DND-41 (cell line): Measurements from ENCODE around the gene FAM163B.

ENCODE experiments used
- EZH2 ChIP-seq: IDR thresholded peaks from 3 replicates; pipeline ENCODE4 v1.6.1; 2012; ENCODE audit warnings: borderline replicate concordance, low read depth, mild to moderate bottlenecking, moderate library complexity, low read length, inconsistent platforms; ENCODE audit not compliant: severe bottlenecking
- TF ChIP-seq, protein P1 (sequence below): IDR thresholded peaks from 2 replicates; pipeline ENCODE4 v1.5.1; 2012; ENCODE audit warnings: borderline replicate concordance, low read length, moderate library complexity, mild to moderate bottlenecking; ENCODE audit not compliant: poor library complexity, severe bottlenecking; ENCODE audit errors: extremely low read depth

DNA sequence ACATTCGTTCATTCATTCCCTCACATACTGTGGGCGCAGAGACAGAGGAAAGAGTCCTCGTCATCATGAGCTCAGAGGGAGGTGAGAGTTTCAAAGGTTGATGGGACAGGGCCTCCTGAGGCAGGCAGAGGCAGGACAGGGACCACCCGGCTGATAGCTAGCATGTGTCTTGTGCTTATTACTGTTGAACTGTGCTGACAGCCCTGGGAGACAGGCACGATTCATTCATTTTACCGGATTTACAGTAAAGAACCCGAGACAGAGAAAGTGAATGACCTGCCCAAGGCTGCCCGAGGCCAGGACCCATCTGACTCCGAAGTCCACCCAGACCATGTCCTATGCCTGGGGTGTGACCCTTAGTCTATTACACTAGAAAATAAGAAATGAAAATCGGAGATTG, 4.9 kb upstream of the FAM163B start:
- TF ChIP-seq, protein P1, sequence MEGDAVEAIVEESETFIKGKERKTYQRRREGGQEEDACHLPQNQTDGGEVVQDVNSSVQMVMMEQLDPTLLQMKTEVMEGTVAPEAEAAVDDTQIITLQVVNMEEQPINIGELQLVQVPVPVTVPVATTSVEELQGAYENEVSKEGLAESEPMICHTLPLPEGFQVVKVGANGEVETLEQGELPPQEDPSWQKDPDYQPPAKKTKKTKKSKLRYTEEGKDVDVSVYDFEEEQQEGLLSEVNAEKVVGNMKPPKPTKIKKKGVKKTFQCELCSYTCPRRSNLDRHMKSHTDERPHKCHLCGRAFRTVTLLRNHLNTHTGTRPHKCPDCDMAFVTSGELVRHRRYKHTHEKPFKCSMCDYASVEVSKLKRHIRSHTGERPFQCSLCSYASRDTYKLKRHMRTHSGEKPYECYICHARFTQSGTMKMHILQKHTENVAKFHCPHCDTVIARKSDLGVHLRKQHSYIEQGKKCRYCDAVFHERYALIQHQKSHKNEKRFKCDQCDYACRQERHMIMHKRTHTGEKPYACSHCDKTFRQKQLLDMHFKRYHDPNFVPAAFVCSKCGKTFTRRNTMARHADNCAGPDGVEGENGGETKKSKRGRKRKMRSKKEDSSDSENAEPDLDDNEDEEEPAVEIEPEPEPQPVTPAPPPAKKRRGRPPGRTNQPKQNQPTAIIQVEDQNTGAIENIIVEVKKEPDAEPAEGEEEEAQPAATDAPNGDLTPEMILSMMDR: no peak
- TF ChIP-seq EZH2: no peak
